Adrenal gland (tissue), 5 donors: ENCODE results near the gene SLC51B.

Experiments
- POLR2A ChIP-seq, 2 donors: fragments of 450-650 bp; IDR thresholded peaks; one replicate each; pipeline ENCODE4 v1.6.1; 2017; ENCODE audit warnings: antibody characterized with exemption in 2 of 2, mild to moderate bottlenecking in 2 of 2, moderate library complexity in 1 of 2
- TF ChIP-seq, protein P1 (sequence below), 6 experiments: fragments of 450-650 bp in 4 of 6; fragments of 200-600 bp in 2 of 6; sonication (generic) in 1 of 6; IDR thresholded peaks; 1 replicate in 5 of 6; 2 replicates in 1 of 6; pipeline versions ENCODE4 v1.5.1 to v1.8.0; 2016 to 2021; ENCODE audit warnings: antibody characterized with exemption in 6 of 6, mild to moderate bottlenecking in 2 of 6, moderate library complexity in 1 of 6
- donor health status: DM: no; HTN: no; CAD: no.

DNA sequence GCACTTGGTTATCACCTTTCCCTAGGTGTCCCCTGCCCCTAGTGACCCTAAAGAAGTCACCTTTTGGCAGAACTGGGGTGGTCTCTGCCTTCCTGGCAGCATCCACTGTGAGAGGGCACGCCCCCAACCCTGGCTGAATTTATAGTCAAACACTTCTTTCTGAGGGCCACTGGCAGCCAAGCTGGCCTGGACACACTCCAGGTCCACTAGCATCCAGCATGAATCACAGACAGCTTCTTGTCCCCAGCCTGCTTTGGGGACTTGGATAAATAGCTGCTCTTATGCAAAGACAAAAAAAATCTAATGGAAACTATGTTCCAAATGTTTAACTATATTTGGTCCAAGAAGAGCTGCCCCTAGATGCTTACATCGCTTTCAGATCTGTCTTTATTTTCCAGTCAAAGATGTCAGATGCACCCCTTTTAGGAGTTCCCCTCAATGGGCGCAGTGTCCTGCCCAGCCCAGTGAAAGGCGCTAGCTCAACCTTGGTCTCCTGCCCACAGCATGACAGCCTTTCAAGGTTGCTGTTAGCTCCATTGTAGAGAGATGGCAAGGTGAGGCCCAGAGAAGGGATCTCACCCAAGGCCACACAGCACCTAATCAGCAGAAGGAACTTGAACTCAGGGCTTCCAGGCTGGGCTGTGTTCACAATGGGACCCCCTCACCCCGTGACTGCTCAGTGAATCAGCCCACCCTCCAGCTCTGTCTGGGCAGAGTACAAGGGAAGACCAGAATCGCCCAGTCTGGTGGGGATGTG lies 15.6 kb downstream of the SLC51B start:
- TF ChIP-seq POLR2A (IDR thresholded peaks at IDR 0.05) = no peak
- TF ChIP-seq, protein P1, sequence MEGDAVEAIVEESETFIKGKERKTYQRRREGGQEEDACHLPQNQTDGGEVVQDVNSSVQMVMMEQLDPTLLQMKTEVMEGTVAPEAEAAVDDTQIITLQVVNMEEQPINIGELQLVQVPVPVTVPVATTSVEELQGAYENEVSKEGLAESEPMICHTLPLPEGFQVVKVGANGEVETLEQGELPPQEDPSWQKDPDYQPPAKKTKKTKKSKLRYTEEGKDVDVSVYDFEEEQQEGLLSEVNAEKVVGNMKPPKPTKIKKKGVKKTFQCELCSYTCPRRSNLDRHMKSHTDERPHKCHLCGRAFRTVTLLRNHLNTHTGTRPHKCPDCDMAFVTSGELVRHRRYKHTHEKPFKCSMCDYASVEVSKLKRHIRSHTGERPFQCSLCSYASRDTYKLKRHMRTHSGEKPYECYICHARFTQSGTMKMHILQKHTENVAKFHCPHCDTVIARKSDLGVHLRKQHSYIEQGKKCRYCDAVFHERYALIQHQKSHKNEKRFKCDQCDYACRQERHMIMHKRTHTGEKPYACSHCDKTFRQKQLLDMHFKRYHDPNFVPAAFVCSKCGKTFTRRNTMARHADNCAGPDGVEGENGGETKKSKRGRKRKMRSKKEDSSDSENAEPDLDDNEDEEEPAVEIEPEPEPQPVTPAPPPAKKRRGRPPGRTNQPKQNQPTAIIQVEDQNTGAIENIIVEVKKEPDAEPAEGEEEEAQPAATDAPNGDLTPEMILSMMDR (IDR thresholded peaks at IDR 0.05) = no peak
